ENCODE data around the gene HDAC4. TPM values are rescaled to one million over a fixed set of nuclear protein-coding genes. Genes with fewer than 3 reads are reported as not detected.

Gene HDAC4
- total and polyA plus RNA-seq, 2 of the 4 experiments (the other 2 are of a cell fraction): 4.1 to 7.2 TPM

GRCh38 chr2:239153806-239154591 is 246.8 kb downstream of the HDAC4 start:
- Histone ChIP-seq H2AFZ (replicated peaks; ENCODE audit: low read length, poor library complexity) (no peak overlapping the region), H3K36me3 (ENCODE audit: control insufficient read depth, insufficient read depth, low read length) (peaks cover 59% of the 10 kb centered on the region), H3K4me3 (ENCODE audit: insufficient read depth, low read depth, low read length) (no peak overlapping the region), H3K9me1 (ENCODE audit: insufficient read depth, low read length) (peaks cover 13% of the 10 kb centered on the region), H3K4me1 (ENCODE audit: control insufficient read depth, insufficient read depth, low read length) (no peaks in the 10 kb centered on the region), H2BK120ac (ENCODE audit: low read depth, low read length) (no peak overlapping the region), H3K23ac (ENCODE audit: low read depth, low read length) (no peak overlapping the region), H2AK5ac (ENCODE audit: low read depth, low read length) (no peak overlapping the region), H3K14ac (replicated peaks; ENCODE audit: low read depth, low read length) (no peak overlapping the region), H3K9ac (ENCODE audit: low read depth, low read length) (no peak overlapping the region), H3K4ac (ENCODE audit: low read depth, low read length) (no peak overlapping the region), H3K56ac (ENCODE audit: extremely low read depth, insufficient read depth, low read length) (no peak overlapping the region), H2BK5ac (ENCODE audit: low read depth, low read length, poor library complexity, severe bottlenecking) (no peak overlapping the region), H4K5ac (ENCODE audit: low read depth, low read length) (no peak overlapping the region), H3K18ac (ENCODE audit: low read depth, low read length) (no peak overlapping the region), H2BK20ac (ENCODE audit: low read depth, low read length) (no peak overlapping the region), H4K8ac (ENCODE audit: low read depth in 2 of 2, low read length in 2 of 2) (no peak overlapping the region), H3K4me2 (ENCODE audit: low read depth, low read length) (no peak overlapping the region), H4K91ac (ENCODE audit: insufficient read depth, low read depth, low read length) (no peak overlapping the region), H4K20me1 (ENCODE audit: insufficient read depth, low read length) (no peaks in the 10 kb centered on the region), H3K79me1 (ENCODE audit: low read depth in 1 of 2, low read length in 2 of 2) (peaks cover 0 to 3% of the 10 kb centered on the region in 2 experiments; a peak in 1 of 4 replicates), H2AK9ac (replicated peaks; ENCODE audit: low read depth, low read length, poor library complexity) (no peak overlapping the region), H2BK15ac (ENCODE audit: low read depth, low read length) (no peak overlapping the region), H3K27me3 (ENCODE audit: control insufficient read depth, insufficient read depth, low read length) (no peaks in the 10 kb centered on the region), H3K27ac (ENCODE audit: insufficient read depth, low read length) (no peak overlapping the region), H3K9me3 (ENCODE audit: control insufficient read depth, insufficient read depth, low read length) (no peaks in the 10 kb centered on the region)
- intact Hi-C loops (cut with micrococcal nuclease): no loop called here
- ATAC-seq (ENCODE audit: low read depth): no peak
- TF ChIP-seq RFX5 (IDR thresholded peaks at IDR 0.05; ENCODE audit: low read depth, low read length) (no peak), CHD1 (IDR thresholded peaks at IDR 0.05; ENCODE audit: low read depth, low read length) (no peak), NFE2L2 (IDR thresholded peaks at IDR 0.05; ENCODE audit: low read depth, low read length) (no peak), BHLHE40 (IDR thresholded peaks at IDR 0.05; ENCODE audit: low read depth, low read length) (no peak), CEBPB (IDR thresholded peaks at IDR 0.05; ENCODE audit: low read depth, low read length) (no peak), ELK1 (IDR thresholded peaks at IDR 0.05; ENCODE audit: borderline replicate concordance, low read depth, low read length) (no peak), RAD21 (IDR thresholded peaks at IDR 0.05; ENCODE audit: low read length) (no peak), FOS (IDR thresholded peaks at IDR 0.05; ENCODE audit: low read depth, low read length) (no peak), MAZ (IDR thresholded peaks at IDR 0.05; ENCODE audit: borderline replicate concordance, low read depth, low read length) (no peak), SMC3 (IDR thresholded peaks at IDR 0.05; ENCODE audit: low read depth, low read length) (no peak), CTCF (conservative IDR thresholded peaks at IDR 0.05; ENCODE audit: low read depth, low read length) (no peak), POLR2A (IDR thresholded peaks at IDR 0.05; ENCODE audit: low read depth, low read length) (no peak), MXI1 (IDR thresholded peaks at IDR 0.05; ENCODE audit: borderline replicate concordance, low read depth, low read length) (no peak)
- POLR2A ChIA-PET (ENCODE audit: unreplicated experiment): no interaction called here
- no peak for DNase-seq
- WGBS, 2 experiments (ENCODE audit: extremely low coverage in 2 of 2, insufficient read length in 1 of 2): 100% methylated on average over 2 of the region's 17 CpGs; no CpG with 5 or more reads in 1 of the 2 experiments
- in situ Hi-C loops (cut with MboI; ENCODE audit: low sequenced_read_pairs): no loop called here
- no TSS peak for BruUV-seq (replicated peaks)
- CTCF ChIA-PET: no interaction called here
- dilution Hi-C loops (cut with HindIII; ENCODE audit: low sequenced_read_pairs, unreplicated experiment): no loop called here

Measured in IMR-90 (cell line).